ENCODE data around the gene FRAS1. TPM values are rescaled to one million over a fixed set of nuclear protein-coding genes. Genes with fewer than 3 reads are reported as not detected.

FRAS1 gene
- total RNA-seq, 1 experiment from 2014 or later: 3.4 TPM

GRCh38 chr4:78557841-78558240 lies 500.7 kb downstream of the FRAS1 start:
- no peaks in the 10 kb centered on the region for H3F3A ChIP-seq (ENCODE audit: low read length, unreplicated experiment)
- peaks cover 83% of the 10 kb centered on the region for H3K4me1 ChIP-seq (ENCODE audit: insufficient read depth, low read length)
- no peaks in the 10 kb centered on the region for H3K9me2 ChIP-seq (replicated peaks; ENCODE audit: low read length)
- peak overlapping the region; percentile 11; the same call in 1 of the 2 replicates for H3K4me2 ChIP-seq (ENCODE audit: low read length)
- TF ChIP-seq CTCF (conservative IDR thresholded peaks at IDR 0.05; ENCODE audit: low read depth, low read length) (no peak), EZH2phosphoT487 (IDR thresholded peaks at IDR 0.05; ENCODE audit: borderline replicate concordance, low read length) (no peak), EZH2 (IDR thresholded peaks at IDR 0.05; ENCODE audit: low read length, unreplicated experiment) (no peak)
- no peaks in the 10 kb centered on the region for H4K20me1 ChIP-seq (ENCODE audit: low read length)
- ChIA-PET POLR2A (ENCODE audit: unreplicated experiment) (no interaction called here), CTCF (no interaction called here)
- no peak overlapping the region for H3K4me3 ChIP-seq (ENCODE audit: low read length)
- peaks cover 18% of the 10 kb centered on the region; the same call in 1 of the 2 replicates for H3K36me3 ChIP-seq (ENCODE audit: low read depth, low read length)
- intact Hi-C loops (cut with micrococcal nuclease): no loop called here
- H3K9me3 ChIP-seq (ENCODE audit: low read length): no peaks in the 10 kb centered on the region
- no peaks in the 10 kb centered on the region for H3K27me3 ChIP-seq (ENCODE audit: low read length)
- no peak overlapping the region for H2AFZ ChIP-seq (ENCODE audit: low read length)
- no peak overlapping the region for H3K9ac ChIP-seq (ENCODE audit: low read length)
- ATAC-seq (no peak), DNase-seq (no peak)
- peak overlapping the region; percentile 60 for H3K27ac ChIP-seq (ENCODE audit: low read length)
- no TSS peak for BruUV-seq (replicated peaks)
- peaks cover 64% of the 10 kb centered on the region for H3K79me2 ChIP-seq (ENCODE audit: low read length)

DNA sequence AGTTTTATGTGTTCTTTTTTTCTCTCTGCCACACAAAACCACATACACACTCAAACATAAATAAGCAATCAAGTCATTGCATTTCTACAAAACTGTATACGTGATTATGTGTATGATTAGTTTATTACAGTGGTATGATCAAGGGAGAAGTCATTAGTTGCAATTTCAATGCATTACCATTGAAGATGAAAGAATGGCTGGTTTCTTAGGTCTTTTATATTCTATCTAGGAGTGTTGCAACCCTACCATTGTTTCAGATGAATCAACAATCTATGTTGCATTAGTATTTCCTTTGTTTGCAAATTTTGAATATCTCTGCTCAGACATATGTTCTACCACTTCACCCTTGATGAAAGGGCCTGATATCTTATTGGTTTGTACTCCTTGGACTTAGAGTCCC lies 501.3 kb downstream of the FRAS1 start:
- no peak for ATAC-seq

More for the DNA sequence above, 501.3 kb downstream of the FRAS1 start:
- TF ChIP-seq CTCF (conservative IDR thresholded peaks at IDR 0.05; ENCODE audit: low read depth, low read length) (no peak), EZH2phosphoT487 (IDR thresholded peaks at IDR 0.05; ENCODE audit: borderline replicate concordance, low read length) (no peak), EZH2 (IDR thresholded peaks at IDR 0.05; ENCODE audit: low read length, unreplicated experiment) (no peak)
- Histone ChIP-seq H4K20me1 (ENCODE audit: low read length) (no peaks in the 10 kb centered on the region), H3F3A (ENCODE audit: low read length, unreplicated experiment) (no peaks in the 10 kb centered on the region), H3K27ac (ENCODE audit: low read length) (no peak overlapping the region), H3K4me2 (ENCODE audit: low read length) (no peak overlapping the region), H3K9ac (ENCODE audit: low read length) (no peak overlapping the region), H3K79me2 (ENCODE audit: low read length) (peaks cover 64% of the 10 kb centered on the region), H3K4me1 (ENCODE audit: insufficient read depth, low read length) (peaks cover 78% of the 10 kb centered on the region), H3K9me2 (replicated peaks; ENCODE audit: low read length) (no peaks in the 10 kb centered on the region), H3K4me3 (ENCODE audit: low read length) (no peak overlapping the region), H2AFZ (ENCODE audit: low read length) (no peak overlapping the region), H3K36me3 (ENCODE audit: low read depth, low read length) (peaks cover 18% of the 10 kb centered on the region; the same call in 1 of the 2 replicates), H3K27me3 (ENCODE audit: low read length) (no peaks in the 10 kb centered on the region), H3K9me3 (ENCODE audit: low read length) (no peaks in the 10 kb centered on the region)
- intact Hi-C loops (cut with micrococcal nuclease): no loop called here
- no TSS peak for BruUV-seq (replicated peaks)
- POLR2A ChIA-PET (ENCODE audit: unreplicated experiment): no interaction called here
- CTCF ChIA-PET: interaction anchor here (0.6 kb wide), 1 partner anchor 195 kb away, joined by 3 read pairs; no protein-coding TSS in a partner anchor
- no peak for DNase-seq

Measured in PC-3 (cell line).